Thyroid gland (tissue), 4 donors: ENCODE results near the gene SLC22A12.

Experiments
- CTCF ChIP-seq, 6 experiments: fragments of 200-600 bp in 3 of 6; fragments of 450-650 bp in 3 of 6; sonication (generic) in 3 of 6; IDR thresholded peaks; one replicate each; pipeline ENCODE4 v1.5.1; 2016 to 2019; ENCODE audit warnings: antibody characterized with exemption in 6 of 6, mild to moderate bottlenecking in 2 of 6, inconsistent platforms in 1 of 6, moderate library complexity in 1 of 6
- POLR2A ChIP-seq, 2 donors: fragments of 450-650 bp; IDR thresholded peaks; one replicate each; pipeline ENCODE4 v1.6.1; 2017; ENCODE audit warnings: antibody characterized with exemption in 2 of 2, mild to moderate bottlenecking in 2 of 2, moderate library complexity in 1 of 2

- TF ChIP-seq CTCF (IDR thresholded peaks at IDR 0.05) (no peak), POLR2A (IDR thresholded peaks at IDR 0.05) (no peak)
These were observed 36.4 kb downstream of the SLC22A12 start for GRCh38 chr11:64627371-64627770.
